GM19468 (cell line): ENCODE measurements around the gene AP2S1.
"Not testable (repeated sequence)": the region's sequence is repeated elsewhere in the genome, so short reads cannot be mapped to it uniquely, and the experiment has no call there.

Experiments used
- ATAC-seq: cut with Tn5 transposase; IDR thresholded peaks from one replicate; pipeline ENCODE4 v1.9.1; 2021; ENCODE audit warnings: mild to moderate bottlenecking, moderate library complexity, moderate number of reproducible peaks; ENCODE audit not compliant: unreplicated experiment; ENCODE audit errors: extremely low read depth

Gene AP2S1

GRCh38 chr19:46844067-46844489 lies 6.6 kb downstream of the AP2S1 start:
- no peak for ATAC-seq

GRCh38 chr19:46842791-46843190 lies 7.9 kb downstream of the AP2S1 start:
- ATAC-seq: no peak

- no peak for ATAC-seq
Measured at GRCh38 chr19:46841458-46842083, 9.1 kb downstream of the AP2S1 start.

GRCh38 chr19:46840498-46840942 lies 10.1 kb downstream of the AP2S1 start:
- no peak for ATAC-seq

- no peak for ATAC-seq
Measured at GRCh38 chr19:46839752-46840497, 10.7 kb downstream of the AP2S1 start.

- no peak for ATAC-seq
Measured at GRCh38 chr19:46838160-46838559, 12.5 kb downstream of the AP2S1 start.

GRCh38 chr19:46834984-46835383 lies 15.7 kb downstream of the AP2S1 start:
- no peak for ATAC-seq

- ATAC-seq: no peak
Measured at GRCh38 chr19:46834121-46834520, 16.5 kb downstream of the AP2S1 start.

- no peak for ATAC-seq
Measured at GRCh38 chr19:46830864-46831263, 19.8 kb downstream of the AP2S1 start.

GRCh38 chr19:46828484-46828883 lies 22.2 kb downstream of the AP2S1 start:
- ATAC-seq: no peak

- ATAC-seq: no peak
Measured at GRCh38 chr19:46825731-46826055, 25.0 kb downstream of the AP2S1 start.

GRCh38 chr19:46824890-46825730 lies 25.5 kb downstream of the AP2S1 start:
- no peak for ATAC-seq

- no peak for ATAC-seq
Measured at GRCh38 chr19:46823049-46823448, 27.6 kb downstream of the AP2S1 start.

- ATAC-seq: not testable (repeated sequence)
Measured at GRCh38 chr19:46822410-46822787, 28.2 kb downstream of the AP2S1 start.

- no peak for ATAC-seq
Measured at GRCh38 chr19:46821512-46822409, 28.9 kb downstream of the AP2S1 start.

GRCh38 chr19:46818812-46819211 lies 31.8 kb downstream of the AP2S1 start:
- no peak for ATAC-seq

GRCh38 chr19:46815833-46816627 lies 34.6 kb downstream of the AP2S1 start:
- no peak for ATAC-seq

GRCh38 chr19:46813839-46814358 lies 36.7 kb downstream of the AP2S1 start:
- ATAC-seq: no peak
